T-helper 2 cell treated with Interferon-gamma antibody and Interleukin-4, amounts not matched to agents 5 μg/mL and 100 μg/mL, for 36 hours (primary cell): Measurements from ENCODE around the gene TEX48.

Experiments
- DNase-seq: peaks from one replicate; pipeline ENCODE4 v3.0.0; 2021; ENCODE audit warnings: low spot score
- H3K27ac Mint-ChIP-seq: one replicate; pipeline ENCODE4 v1.8.0; 2021; ENCODE audit warnings: mild to moderate bottlenecking, mixed read lengths
- H3K27me3 Mint-ChIP-seq: one replicate; pipeline ENCODE4 v1.8.0; 2021; ENCODE audit warnings: low read depth, mixed read lengths
- H3K36me3 Mint-ChIP-seq: one replicate; pipeline ENCODE4 v1.8.0; 2021; ENCODE audit warnings: low read depth, mixed read lengths
- H3K4me1 Mint-ChIP-seq: one replicate; pipeline ENCODE4 v1.8.0; 2021; ENCODE audit warnings: low read depth, mixed read lengths
- H3K4me3 Mint-ChIP-seq: one replicate; pipeline ENCODE4 v1.8.0; 2022; ENCODE audit warnings: mild to moderate bottlenecking, moderate library complexity, mixed read lengths
- H3K9me3 Mint-ChIP-seq: one replicate; pipeline ENCODE4 v1.8.0; 2021; ENCODE audit warnings: mixed read lengths

TEX48 gene, protein sequence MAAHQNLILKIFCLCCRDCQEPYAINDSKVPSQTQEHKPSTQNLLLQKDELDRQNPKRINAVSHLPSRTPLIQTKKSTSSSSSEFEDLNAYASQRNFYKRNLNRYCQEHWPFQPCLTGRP

DNA sequence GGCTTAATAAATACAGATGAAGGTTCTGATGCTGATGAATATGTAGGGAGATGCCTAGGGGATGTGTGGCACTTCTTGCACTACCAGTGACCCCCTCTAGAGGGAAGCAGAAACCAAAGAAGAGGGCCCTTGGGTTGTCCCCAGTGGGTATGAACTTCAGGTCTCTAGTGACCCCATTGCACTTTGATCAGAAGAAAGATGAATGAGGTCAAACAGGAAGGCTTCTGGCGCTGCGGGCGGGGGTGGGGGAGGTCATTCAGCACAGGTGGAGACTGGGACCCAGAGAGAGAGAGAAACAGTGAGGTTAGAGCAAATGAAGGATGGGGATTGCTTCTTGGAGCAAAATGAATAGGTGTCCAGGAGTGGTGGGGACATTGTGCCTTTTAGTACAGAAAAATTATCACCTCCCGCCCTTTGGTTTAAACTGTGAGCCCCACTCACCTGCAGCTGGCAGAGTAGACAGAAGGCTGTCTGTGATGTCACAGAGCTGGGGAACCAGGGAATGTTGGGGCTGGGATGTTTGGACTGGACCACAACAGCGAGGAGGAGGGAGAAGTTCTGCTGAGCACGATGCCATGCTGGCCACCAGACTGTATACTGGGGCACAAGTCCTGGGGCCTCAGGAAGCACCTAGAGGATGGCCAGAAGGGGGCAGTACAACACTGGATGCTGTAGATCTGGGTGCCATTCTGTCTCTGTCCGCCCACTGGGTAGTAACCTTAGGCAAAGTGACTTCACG, at the start of gene TEX48:
Gene TEX48 (minus strand): TSS at position 599 of the 739 bp plus-strand sequence. CDS start 10,469 bp downstream, outside the sequence.
- Mint-ChIP-seq H3K27me3 (peaks cover 7% of the 10 kb centered on the region), H3K9me3 (peaks cover 13% of the 10 kb centered on the region), H3K27ac (peak within 1 kb of the TSS; percentile 93), H3K4me3 (peak within 1 kb of the TSS; percentile 43), H3K4me1 (peaks cover 42% of the 10 kb centered on the region), H3K36me3 (peaks cover 12% of the 10 kb centered on the region)
- DNase-seq, result peak; percentile 81

DNA sequence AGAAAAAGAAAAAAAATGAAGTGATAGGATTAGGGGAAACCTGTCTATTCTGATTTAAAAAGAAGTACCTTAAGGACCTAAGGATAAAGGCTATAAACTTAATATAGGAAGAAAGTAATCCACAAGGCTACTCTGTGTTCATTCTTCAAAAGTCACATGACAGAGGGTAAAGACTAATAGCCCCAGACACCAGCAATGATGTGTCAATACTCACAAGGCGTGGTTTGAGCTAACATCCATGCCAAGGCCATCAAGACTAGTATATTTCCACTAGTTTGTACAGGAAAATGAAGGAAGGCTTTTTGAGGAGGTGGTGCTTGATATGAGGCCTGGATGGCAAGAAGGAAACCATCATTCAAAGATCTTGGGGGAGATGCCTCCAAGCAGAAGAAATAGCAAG, 49.7 kb upstream of the TEX48 start:
- Mint-ChIP-seq H3K27ac (no peak overlapping the region), H3K27me3 (no peaks in the 10 kb centered on the region), H3K4me1 (peaks cover 24% of the 10 kb centered on the region), H3K4me3 (no peak overlapping the region), H3K36me3 (peaks cover 8% of the 10 kb centered on the region), H3K9me3 (peaks cover 6% of the 10 kb centered on the region)
- no peak for DNase-seq

DNA sequence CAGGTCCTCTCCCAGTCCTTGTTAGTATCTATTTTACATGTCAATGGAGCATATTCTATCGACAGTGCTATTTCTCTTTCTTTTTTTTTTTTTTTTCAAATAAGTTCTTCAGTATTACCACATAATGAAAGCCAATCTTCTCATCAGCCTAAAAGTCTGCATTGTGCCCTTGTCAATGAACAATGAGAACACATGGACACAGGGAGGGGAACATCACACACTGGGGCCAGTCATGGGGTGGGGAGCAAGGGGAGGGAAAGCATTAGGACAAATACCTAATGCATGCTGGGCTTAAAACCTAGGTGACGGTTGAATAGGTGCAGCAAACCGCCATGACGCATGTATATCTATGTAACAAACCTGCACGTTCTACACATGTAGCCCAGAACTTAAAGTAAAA, 47.7 kb upstream of the TEX48 start:
- H3K27me3 Mint-ChIP-seq, result no peaks in the 10 kb centered on the region
- peaks cover 6% of the 10 kb centered on the region for H3K9me3 Mint-ChIP-seq
- no peak overlapping the region for H3K27ac Mint-ChIP-seq
- DNase-seq, result no peak
- no peak overlapping the region for H3K4me3 Mint-ChIP-seq
- H3K36me3 Mint-ChIP-seq, result peaks cover 6% of the 10 kb centered on the region
- peaks cover 30% of the 10 kb centered on the region for H3K4me1 Mint-ChIP-seq

DNA sequence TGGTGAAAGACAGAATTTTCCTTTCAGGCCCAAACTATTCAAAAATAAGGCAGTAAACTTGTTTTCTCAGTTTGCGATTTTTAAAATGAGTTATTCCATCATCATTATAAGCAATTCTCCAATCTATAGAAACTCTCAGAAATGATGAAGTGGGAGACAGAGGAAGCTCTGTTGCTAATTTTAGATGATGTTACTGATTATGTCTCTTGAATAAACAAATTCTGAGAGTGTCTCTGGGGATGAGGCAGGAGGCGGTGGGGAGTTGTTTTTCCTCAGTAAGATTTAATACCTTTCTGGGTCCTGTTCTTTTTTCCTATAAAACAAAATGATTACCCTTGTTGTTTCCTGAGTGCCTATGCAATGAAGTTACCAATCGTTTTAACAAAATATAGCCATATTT, 43.9 kb upstream of the TEX48 start:
- Mint-ChIP-seq H3K36me3 (peaks cover 10% of the 10 kb centered on the region), H3K27me3 (peaks cover 10% of the 10 kb centered on the region), H3K9me3 (peaks cover 13% of the 10 kb centered on the region), H3K4me3 (no peak overlapping the region), H3K4me1 (peaks cover 42% of the 10 kb centered on the region), H3K27ac (no peak overlapping the region)
- DNase-seq, result no peak

DNA sequence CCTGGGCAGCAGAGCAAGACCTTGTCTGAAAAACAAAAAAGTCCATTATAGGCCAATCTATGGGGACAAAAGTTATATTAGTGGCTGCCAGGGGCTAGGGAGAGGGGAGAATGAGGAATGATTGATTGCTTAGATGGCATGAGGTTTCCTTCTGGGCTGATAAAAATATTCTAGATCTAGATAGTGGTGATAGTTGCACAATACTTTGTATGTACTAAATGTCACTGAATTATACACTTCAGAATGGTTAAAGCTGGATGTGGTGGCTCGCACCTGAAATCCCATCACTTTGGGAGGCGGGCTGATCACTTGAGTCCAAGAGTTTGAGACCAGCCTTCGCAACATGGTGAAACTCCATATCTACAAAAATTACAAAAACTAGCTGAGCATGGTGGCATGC, 42.8 kb upstream of the TEX48 start:
- no peak for DNase-seq
- Mint-ChIP-seq H3K27me3 (peaks cover 10% of the 10 kb centered on the region), H3K9me3 (peaks cover 15% of the 10 kb centered on the region), H3K36me3 (peaks cover 14% of the 10 kb centered on the region), H3K4me1 (peaks cover 44% of the 10 kb centered on the region), H3K27ac (no peak overlapping the region), H3K4me3 (no peak overlapping the region)

DNA sequence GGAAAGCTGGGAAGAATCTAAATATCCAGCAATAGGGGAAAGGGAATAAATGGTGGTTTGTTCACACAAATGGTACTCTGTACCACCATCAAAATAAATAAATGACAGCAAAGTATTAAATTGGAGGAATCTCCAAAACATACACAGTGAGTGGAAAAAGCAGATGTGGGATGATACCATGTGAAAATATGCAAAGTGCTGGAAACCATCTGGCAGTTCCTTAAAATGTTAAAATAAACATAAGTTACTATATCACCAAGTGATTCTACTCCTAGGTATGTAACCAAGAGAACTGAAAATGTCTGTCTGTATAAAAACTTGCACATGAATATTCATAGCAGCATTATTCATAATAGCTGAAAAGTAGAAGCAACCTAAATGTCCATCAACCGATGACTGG, 41.9 kb upstream of the TEX48 start:
- no peak for DNase-seq
- Mint-ChIP-seq H3K36me3 (peaks cover 18% of the 10 kb centered on the region), H3K4me1 (peaks cover 52% of the 10 kb centered on the region), H3K4me3 (no peak overlapping the region), H3K9me3 (peaks cover 19% of the 10 kb centered on the region), H3K27me3 (peaks cover 10% of the 10 kb centered on the region), H3K27ac (no peak overlapping the region)

DNA sequence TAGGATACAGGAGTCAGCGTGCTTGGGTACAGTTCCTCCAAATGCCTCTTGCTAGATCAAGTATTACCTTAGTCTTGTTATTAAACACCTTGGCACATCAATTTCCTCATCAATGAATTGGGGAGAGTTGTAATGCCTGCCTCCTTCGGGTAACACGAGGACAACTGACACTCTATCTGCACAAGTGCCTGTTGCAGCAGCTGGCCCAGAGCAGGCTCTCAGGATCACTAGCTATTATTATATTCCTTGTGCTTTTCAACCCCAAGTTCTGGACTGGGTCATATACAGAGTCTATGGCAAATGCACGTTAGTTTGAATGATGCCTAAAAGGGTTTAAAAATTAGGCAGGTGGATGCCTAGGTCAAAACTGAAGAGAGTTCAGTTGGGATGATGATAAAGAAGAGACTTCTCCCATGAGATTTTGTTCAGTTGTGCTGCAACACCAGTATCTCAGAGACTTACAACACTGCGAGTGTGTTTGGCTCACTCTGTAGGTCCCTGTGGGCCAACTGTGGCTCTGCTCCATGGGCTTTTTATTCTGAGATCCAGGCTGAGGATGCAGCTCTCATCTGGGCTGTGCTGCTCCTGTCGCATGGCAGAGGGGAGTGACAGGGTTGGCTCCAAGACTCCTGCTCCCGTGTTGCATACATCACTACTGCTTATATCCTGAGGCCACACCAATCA, 41.1 kb upstream of the TEX48 start:
- Mint-ChIP-seq H3K9me3 (peaks cover 19% of the 10 kb centered on the region), H3K4me1 (peaks cover 59% of the 10 kb centered on the region), H3K27me3 (peaks cover 10% of the 10 kb centered on the region), H3K36me3 (peaks cover 19% of the 10 kb centered on the region), H3K4me3 (no peak overlapping the region), H3K27ac (no peak overlapping the region)
- no peak for DNase-seq

DNA sequence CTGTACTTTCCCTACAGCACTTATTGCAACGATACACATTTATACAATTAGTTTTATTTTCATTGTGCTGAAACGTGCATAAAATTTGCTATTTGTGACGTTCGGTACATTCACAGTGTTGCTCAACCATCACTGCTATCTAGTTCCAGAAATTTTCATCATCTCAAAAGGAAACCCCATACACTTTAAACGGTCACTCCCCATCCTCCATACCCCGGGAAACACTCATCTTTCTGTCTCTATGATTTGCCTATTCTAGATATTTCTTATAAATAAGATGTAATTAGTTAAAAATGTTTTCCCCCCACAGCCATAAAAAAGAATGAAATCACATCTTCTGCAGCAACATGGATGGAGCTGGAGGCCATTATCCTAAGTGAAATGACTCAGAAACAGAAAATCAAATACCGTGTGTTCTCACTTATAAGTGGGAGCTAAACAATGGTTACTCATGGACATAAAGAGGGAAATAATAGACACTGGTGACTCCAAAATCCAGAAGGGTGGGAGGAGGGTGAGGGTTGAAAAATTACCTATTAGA, 40.2 kb upstream of the TEX48 start:
- Mint-ChIP-seq H3K27ac (no peak overlapping the region), H3K4me3 (no peak overlapping the region), H3K4me1 (peaks cover 64% of the 10 kb centered on the region), H3K36me3 (peaks cover 20% of the 10 kb centered on the region), H3K27me3 (peaks cover 10% of the 10 kb centered on the region), H3K9me3 (peaks cover 22% of the 10 kb centered on the region)
- no peak for DNase-seq

DNA sequence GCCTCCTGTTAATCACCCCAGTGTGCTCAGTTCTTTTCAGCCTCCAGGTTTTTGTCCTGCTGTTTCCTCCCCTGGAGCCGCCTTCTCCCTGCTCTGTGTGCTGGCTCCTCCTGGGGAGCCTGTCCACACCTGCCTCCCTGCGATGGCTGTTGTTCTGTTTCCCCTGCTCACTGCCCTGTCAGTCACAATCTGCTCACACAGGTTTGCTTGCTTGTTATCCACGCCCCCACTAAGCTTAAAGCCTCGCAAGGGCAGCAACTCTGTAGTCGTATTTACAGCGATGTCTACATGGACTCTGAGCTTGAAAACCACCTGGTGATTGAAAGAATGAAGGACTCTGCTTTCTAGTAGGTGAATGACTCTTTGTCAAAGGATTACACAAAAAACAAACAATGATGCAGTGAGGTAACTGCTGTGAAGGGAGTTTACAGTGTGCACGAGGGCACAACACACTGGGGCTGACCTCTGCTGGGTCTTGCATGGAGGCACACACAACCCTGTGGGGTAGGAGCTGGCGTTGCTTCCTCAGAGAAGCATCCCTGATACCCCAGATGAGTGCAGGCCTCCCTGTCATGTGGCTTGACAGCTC, 39.6 kb upstream of the TEX48 start:
- Mint-ChIP-seq H3K4me1 (peaks cover 69% of the 10 kb centered on the region), H3K4me3 (no peak overlapping the region), H3K36me3 (peaks cover 24% of the 10 kb centered on the region), H3K9me3 (peaks cover 28% of the 10 kb centered on the region), H3K27ac (peak overlapping the region; percentile 67), H3K27me3 (peaks cover 13% of the 10 kb centered on the region)
- no peak for DNase-seq

DNA sequence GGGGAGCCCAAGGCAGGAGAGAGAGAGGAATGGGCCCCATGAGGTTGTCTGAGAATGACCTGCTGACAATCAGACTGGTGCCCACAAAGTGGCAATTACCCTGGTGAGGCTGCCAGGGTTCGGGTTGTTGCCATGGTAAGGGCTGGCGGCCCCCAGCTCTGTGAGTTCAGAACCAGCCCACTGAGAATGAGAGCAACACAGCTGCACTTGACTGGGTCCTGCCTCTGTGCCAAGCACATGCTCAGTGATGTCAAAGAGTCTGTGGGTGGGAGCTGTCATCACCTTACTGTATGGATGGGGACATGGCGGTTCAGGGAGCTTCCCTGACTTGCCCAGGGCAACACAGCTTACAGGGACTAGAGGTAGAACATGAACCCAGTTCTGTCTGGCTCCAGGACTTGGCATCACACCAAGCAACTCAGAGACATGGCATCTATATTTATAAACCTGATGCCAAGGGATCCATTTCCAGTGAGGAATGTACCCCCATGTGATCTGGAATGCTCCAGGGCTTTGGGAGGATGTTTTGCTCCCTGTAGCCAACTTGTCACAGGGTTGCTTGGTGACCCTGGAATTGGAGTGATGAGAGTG, 38.2 kb upstream of the TEX48 start:
- peaks cover 38% of the 10 kb centered on the region for H3K9me3 Mint-ChIP-seq
- peaks cover 67% of the 10 kb centered on the region for H3K4me1 Mint-ChIP-seq
- H3K27ac Mint-ChIP-seq, result peak overlapping the region; percentile 94
- H3K27me3 Mint-ChIP-seq, result peaks cover 13% of the 10 kb centered on the region
- peaks cover 27% of the 10 kb centered on the region for H3K36me3 Mint-ChIP-seq
- H3K4me3 Mint-ChIP-seq, result no peak overlapping the region
- no peak for DNase-seq

DNA sequence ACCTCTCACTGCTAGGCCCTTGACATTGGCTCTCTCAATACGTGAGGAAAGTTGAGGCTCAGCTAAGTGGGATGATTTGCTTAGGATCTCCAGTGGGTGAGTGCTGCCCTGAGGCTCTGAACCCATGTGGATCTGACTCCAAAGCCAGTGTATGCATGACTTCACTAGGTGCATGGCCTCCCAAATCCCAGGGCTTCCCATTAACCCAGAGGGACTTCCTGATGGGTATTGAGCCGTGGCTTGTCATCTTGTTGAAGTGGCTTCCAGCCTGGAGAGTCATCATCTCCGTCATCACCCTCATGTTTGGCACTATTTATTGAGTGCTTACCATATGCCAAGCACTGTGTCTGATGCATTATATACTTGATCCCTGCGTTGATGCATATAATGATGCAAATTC, 37.3 kb upstream of the TEX48 start:
- Mint-ChIP-seq H3K27ac (peak overlapping the region; percentile 94), H3K27me3 (peaks cover 13% of the 10 kb centered on the region), H3K4me3 (peak overlapping the region; percentile 60), H3K9me3 (peaks cover 38% of the 10 kb centered on the region), H3K36me3 (peaks cover 27% of the 10 kb centered on the region), H3K4me1 (peaks cover 61% of the 10 kb centered on the region)
- DNase-seq, result no peak

DNA sequence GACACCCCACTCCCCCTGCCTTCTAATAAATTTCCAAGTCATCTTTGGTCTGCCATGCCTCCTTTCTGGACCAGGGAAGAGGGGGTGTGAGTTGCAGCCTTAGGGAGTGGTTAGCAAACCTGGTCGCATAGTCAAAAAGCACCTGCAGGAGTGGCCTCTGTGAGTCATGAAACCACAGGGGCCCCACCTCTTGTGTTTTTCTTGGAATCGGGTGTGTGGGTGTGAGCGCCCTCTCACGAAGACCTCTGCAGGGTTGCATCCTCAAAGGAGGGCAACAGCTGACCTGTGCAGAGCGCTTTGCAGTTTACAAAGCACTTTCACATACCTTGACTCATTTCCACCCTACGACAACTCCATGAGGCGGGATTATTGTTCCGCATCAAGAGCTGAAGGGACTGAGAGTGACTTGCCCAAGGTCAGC, 36.8 kb upstream of the TEX48 start:
- Mint-ChIP-seq H3K9me3 (peaks cover 38% of the 10 kb centered on the region), H3K27ac (peak overlapping the region; percentile 94), H3K27me3 (peaks cover 13% of the 10 kb centered on the region), H3K36me3 (peaks cover 27% of the 10 kb centered on the region), H3K4me3 (peak overlapping the region; percentile 60), H3K4me1 (peaks cover 61% of the 10 kb centered on the region)
- DNase-seq, result peak; percentile 97

DNA sequence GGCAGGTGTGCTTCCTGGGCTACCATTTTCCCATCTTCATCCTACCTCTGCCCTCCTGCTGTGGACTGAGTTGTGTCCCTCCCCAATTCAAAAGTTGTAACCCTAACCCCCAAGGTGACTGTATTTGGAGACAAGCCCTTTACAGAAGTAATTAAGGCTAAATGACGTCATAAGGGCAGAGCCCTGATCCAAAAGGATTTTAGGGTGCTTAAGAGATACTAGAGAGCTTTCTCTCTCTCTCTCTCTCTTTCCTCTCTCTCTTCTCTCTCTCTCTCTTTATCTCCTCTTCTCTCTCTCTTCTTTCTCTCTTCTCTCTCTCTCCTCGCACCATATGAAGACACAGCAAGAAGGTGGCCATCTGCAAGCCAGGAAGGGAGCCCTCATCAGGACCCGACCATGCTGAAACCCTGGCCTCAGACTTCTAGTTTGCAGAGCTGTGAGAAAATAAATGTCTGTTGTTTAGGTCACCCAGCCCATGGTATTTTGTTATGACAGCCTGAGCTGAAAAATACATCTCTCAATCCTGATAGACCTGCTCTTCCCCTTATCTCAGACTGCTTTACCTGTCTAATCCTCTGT, 36.0 kb upstream of the TEX48 start:
- Mint-ChIP-seq H3K9me3 (peaks cover 38% of the 10 kb centered on the region), H3K27me3 (peaks cover 11% of the 10 kb centered on the region), H3K4me3 (peak overlapping the region; percentile 59), H3K4me1 (peaks cover 59% of the 10 kb centered on the region), H3K36me3 (peaks cover 27% of the 10 kb centered on the region), H3K27ac (peak overlapping the region; percentile 94)
- DNase-seq, result no peak
